GM18505 (cell line): Measurements from ENCODE around the gene SERPINI1.

Experiments
- ATAC-seq: cut with Tn5 transposase; IDR thresholded peaks from one replicate; pipeline ENCODE4 v1.9.1; 2021; ENCODE audit not compliant: unreplicated experiment
- POLR2A ChIP-seq: IDR thresholded peaks from 4 replicates; pipeline ENCODE4 v1.6.1; 2011; ENCODE audit warnings: borderline replicate concordance; ENCODE audit not compliant: insufficient read depth, insufficient read length; ENCODE audit errors: extremely low read depth

The SERPINI1 gene

GRCh38 chr3:167777356-167777755, 41.8 kb downstream of the SERPINI1 start:
- no peak for TF ChIP-seq POLR2A
- ATAC-seq, result peak; percentile 37

GRCh38 chr3:167780214-167780883, 44.8 kb downstream of the SERPINI1 start:
- TF ChIP-seq POLR2A, result no peak
- no peak for ATAC-seq

GRCh38 chr3:167783781-167784180, 48.3 kb downstream of the SERPINI1 start:
- TF ChIP-seq POLR2A, result no peak
- ATAC-seq, result no peak

- no peak for ATAC-seq
- no peak for TF ChIP-seq POLR2A
These were observed 50.3 kb downstream of the SERPINI1 start for GRCh38 chr3:167785790-167786189.

- TF ChIP-seq POLR2A, result no peak
- no peak for ATAC-seq
These were observed 51.9 kb downstream of the SERPINI1 start for GRCh38 chr3:167787440-167787839.

- no peak for TF ChIP-seq POLR2A
- ATAC-seq, result peak; percentile 73
These were observed 62.9 kb downstream of the SERPINI1 start for GRCh38 chr3:167798443-167798842.

GRCh38 chr3:167808910-167809309, 73.4 kb downstream of the SERPINI1 start:
- TF ChIP-seq POLR2A, result no peak
- no peak for ATAC-seq

- ATAC-seq, result no peak
These were observed 74.7 kb downstream of the SERPINI1 start for GRCh38 chr3:167810236-167810635.

GRCh38 chr3:167811031-167811430, 75.5 kb downstream of the SERPINI1 start:
- no peak for TF ChIP-seq POLR2A
- no peak for ATAC-seq

More at GRCh38 chr3:167810236-167810635, 74.7 kb downstream of the SERPINI1 start:
- no peak for TF ChIP-seq POLR2A

GRCh38 chr3:167813169-167814123, 77.9 kb downstream of the SERPINI1 start:
- TF ChIP-seq POLR2A, result no peak
- ATAC-seq, result no peak

- TF ChIP-seq POLR2A, result no peak
- no peak for ATAC-seq
These were observed 79.0 kb downstream of the SERPINI1 start for GRCh38 chr3:167814441-167814951.

- no peak for TF ChIP-seq POLR2A
- ATAC-seq, result no peak
These were observed 81.4 kb downstream of the SERPINI1 start for GRCh38 chr3:167816953-167817352.

GRCh38 chr3:167820102-167820865, 84.8 kb downstream of the SERPINI1 start:
- TF ChIP-seq POLR2A, result no peak
- no peak for ATAC-seq
